ENCODE data around the gene TRAPPC1.

Gene TRAPPC1

GRCh38 chr17:7929158-7930023 is 2.4 kb downstream of the TRAPPC1 start, which contains the start of gene KCNAB3:
TSS of gene KCNAB3 (minus strand) at chr17:7929856. CDS start at chr17:7929435, 421 bp downstream.
- ATAC-seq (replicated peaks) (peak; percentile 21), DNase-seq (peak; percentile 19 to 57 (median 51))
- Mint-ChIP-seq H3K36me3 (ENCODE audit: insufficient read depth) (peaks cover 7% of the 10 kb centered on the region), H3K4me1 (ENCODE audit: low read depth in 2 of 2) (peaks cover 39% of the 10 kb centered on the region in 2 donors), H3K9me3 (no peaks in the 10 kb centered on the region), H3K27me3 (no peaks in the 10 kb centered on the region), H3K27ac (peak within 1 kb of the TSS; percentile 15 to 49), H3K4me3 (peak within 1 kb of the TSS; percentile 87 to 88)

GRCh38 chr17:7927596-7927995 is 4.2 kb downstream of the TRAPPC1 start:
- Mint-ChIP-seq H3K36me3 (ENCODE audit: insufficient read depth) (peaks cover 5% of the 10 kb centered on the region), H3K27me3 (no peaks in the 10 kb centered on the region), H3K27ac (peak overlapping the region; percentile 8 to 15), H3K9me3 (no peaks in the 10 kb centered on the region), H3K4me1 (ENCODE audit: low read depth in 2 of 2) (peaks cover 30 to 32% of the 10 kb centered on the region in 2 donors), H3K4me3 (no peak overlapping the region)
- no peak for ATAC-seq (replicated peaks)
- DNase-seq = no peak

DNA sequence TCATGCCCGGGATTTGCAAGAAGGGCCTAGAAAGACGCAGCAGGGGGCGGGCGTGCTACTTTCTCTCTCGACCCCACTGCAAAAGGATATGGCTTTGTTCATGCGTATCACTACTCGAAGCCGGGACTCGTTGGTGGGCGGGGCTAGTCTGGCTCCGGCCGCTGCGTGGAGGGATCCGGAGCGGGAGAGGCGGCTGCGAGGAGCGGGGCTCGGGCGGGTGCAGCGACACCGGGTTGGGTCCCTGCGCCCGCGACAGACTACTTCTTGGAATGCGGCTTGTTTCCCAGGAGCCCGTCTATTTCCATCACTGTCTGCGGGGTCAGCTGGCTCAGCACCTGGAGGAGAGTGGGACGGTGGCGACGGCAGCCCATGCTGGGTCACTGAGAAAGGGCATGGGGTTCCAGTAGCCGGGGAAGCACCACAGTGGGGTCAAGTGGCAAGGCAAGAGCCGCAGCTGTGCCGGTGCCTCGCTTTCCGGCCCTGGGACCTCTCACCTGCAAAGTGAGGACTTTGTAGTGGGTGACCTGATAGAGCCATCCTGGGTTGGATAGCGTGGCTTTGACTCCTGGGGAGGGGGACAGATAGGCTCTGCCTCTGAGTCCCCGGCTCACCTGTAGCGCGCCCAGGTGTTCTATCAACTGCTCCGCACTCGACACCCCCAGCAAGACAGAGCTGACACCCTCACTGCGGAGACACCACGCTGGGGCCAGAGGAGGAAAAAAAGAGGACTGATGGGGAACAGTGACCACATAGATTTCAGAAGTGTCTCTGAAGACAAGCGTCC is 8.7 kb downstream of the TRAPPC1 start:
- peak; percentile 98 for ATAC-seq (replicated peaks)
- Mint-ChIP-seq H3K4me1 (ENCODE audit: low read depth in 2 of 2) (peaks cover 11% of the 10 kb centered on the region in 2 donors), H3K4me3 (peak overlapping the region; percentile 82 to 85), H3K36me3 (ENCODE audit: insufficient read depth) (no peaks in the 10 kb centered on the region), H3K9me3 (no peaks in the 10 kb centered on the region), H3K27me3 (no peaks in the 10 kb centered on the region), H3K27ac (peak overlapping the region; percentile 87 to 89)
- DNase-seq = peak; percentile 72 to 76 (median 72)

DNA sequence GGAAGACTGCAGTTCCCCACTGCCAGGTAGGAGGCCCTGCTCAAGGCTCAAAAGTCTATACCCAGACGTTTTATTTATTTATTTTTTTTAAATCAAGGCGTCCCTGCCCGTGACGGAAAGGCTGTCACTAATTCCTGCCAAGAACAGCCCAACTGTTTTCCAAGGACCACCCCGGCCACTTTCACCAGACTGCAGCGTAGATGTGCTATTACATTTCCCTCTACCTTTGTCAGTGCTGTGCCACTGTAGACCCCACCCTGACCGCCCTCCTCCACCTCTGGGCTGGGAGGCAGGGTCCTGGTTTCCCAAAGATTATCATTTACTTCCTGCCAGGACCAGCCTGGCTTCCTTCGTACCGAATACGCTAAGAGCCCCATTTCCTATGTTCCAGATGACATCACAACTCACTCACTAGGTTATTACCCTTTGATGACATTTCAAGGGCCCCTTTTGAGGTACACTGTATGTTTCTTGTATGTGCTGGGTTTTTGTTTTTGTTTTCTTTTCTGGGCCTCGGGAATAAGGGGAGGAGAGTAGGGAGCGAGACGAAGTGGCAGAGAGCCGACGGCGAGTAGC is 9.4 kb downstream of the TRAPPC1 start:
- no peaks in the 10 kb centered on the region for H3K36me3 Mint-ChIP-seq (ENCODE audit: insufficient read depth)

DNA sequence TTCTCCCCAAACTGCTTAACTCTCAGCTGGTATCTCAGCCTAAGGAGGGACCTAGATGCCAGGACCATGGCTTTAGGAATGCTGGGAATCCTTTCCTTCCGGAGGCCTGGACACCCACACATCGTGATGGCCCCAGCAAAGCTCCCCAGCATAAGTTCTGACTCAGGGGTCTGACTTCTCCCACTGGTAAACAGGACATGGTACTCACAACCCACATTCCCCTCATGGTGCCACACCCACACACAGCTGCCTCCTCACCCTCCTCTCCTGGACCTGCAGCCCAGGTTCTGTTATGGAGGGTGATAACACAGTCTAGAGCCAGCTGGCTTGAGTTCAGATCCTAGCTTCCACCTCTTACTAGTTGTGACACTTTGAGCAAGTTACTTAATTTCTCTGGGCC is 14.9 kb downstream of the TRAPPC1 start:
- DNase-seq = no peak
- H3K4me3 Mint-ChIP-seq = peak overlapping the region; percentile 86 to 88
- no peaks in the 10 kb centered on the region for H3K27me3 Mint-ChIP-seq
- peaks cover 18 to 20% of the 10 kb centered on the region in 2 donors for H3K4me1 Mint-ChIP-seq (ENCODE audit: low read depth in 2 of 2)
- H3K27ac Mint-ChIP-seq = peak overlapping the region; percentile 80 to 89
- no peak for ATAC-seq (replicated peaks)
- peaks cover 4% of the 10 kb centered on the region for H3K36me3 Mint-ChIP-seq (ENCODE audit: insufficient read depth)
- no peaks in the 10 kb centered on the region for H3K9me3 Mint-ChIP-seq

More for the DNA sequence above, 9.4 kb downstream of the TRAPPC1 start:
- peak overlapping the region; percentile 87 to 89 for H3K27ac Mint-ChIP-seq
- H3K4me1 Mint-ChIP-seq (ENCODE audit: low read depth in 2 of 2) = peaks cover 8 to 11% of the 10 kb centered on the region in 2 donors
- H3K27me3 Mint-ChIP-seq = no peaks in the 10 kb centered on the region
- DNase-seq (no peak), ATAC-seq (replicated peaks) (peak; percentile 46)
- no peaks in the 10 kb centered on the region for H3K9me3 Mint-ChIP-seq
- peak overlapping the region; percentile 82 to 85 for H3K4me3 Mint-ChIP-seq

DNA sequence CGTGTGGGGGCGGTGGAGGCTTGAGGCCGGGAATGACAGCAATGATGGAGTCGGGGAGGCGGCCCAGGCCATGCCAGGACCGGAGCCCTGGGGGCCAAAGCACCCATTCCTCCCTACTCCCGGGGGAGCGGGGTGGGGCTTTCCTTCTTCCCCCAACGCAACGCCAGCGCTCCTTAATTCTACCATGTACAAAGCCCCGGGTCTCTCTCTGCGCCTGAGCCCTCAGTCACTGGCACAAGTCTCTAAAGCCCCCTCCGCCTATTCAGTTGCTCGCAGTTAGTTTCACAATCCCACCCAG is 15.4 kb downstream of the TRAPPC1 start:
- no peak for DNase-seq
- H3K9me3 Mint-ChIP-seq = no peaks in the 10 kb centered on the region
- peak overlapping the region; percentile 86 to 88 for H3K4me3 Mint-ChIP-seq
- H3K27me3 Mint-ChIP-seq = no peaks in the 10 kb centered on the region
- H3K36me3 Mint-ChIP-seq (ENCODE audit: insufficient read depth) = peaks cover 4% of the 10 kb centered on the region
- peak overlapping the region; percentile 80 to 89 for H3K27ac Mint-ChIP-seq
- no peak for ATAC-seq (replicated peaks)
- H3K4me1 Mint-ChIP-seq (ENCODE audit: low read depth in 2 of 2) = peaks cover 18 to 20% of the 10 kb centered on the region in 2 donors

DNA sequence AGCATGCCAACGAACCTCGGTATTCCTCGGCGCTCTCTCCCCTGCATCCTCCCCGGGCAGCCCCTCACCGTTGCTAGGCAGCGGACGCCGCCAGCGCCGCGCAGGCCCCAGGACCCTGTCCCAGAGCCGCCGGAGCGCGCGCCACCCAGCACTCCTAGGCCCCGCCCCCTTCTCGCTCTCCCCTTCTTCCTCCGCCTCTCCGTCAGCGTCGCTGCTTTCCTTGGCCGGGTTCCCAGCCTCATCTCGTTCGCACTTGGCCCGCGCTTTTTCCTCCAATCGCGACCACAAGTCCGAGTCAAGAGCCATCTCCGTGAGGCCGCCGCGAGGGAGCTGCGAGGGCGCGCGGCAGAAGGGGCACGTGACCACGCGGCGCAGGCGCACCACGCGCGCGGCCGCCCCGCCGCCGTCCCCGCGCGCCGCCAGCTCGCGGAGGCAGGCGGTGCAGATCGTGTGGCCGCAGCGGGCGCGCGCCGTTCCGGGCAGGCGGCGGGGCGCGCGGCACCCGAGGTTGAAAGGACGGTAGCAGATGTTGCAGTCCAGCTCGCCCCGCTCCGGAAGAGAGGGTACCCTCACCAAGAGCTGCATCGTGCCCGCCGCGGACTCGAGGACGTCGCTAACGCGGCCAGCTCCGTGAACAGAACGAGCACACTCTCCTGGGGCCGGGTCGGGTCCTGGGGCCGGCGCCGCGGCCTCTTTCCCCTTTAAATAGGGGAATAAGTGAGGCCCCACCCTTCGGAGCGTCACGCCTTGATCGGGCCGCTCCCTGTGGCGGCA is 15.9 kb downstream of the TRAPPC1 start, which contains the start of gene RNF227:
Gene RNF227, minus strand, starts transcription at position 679 of the 774 bp plus-strand sequence. Its CDS starts 94 bp downstream, at position 585.
- Mint-ChIP-seq H3K27me3 (no peaks in the 10 kb centered on the region), H3K4me1 (ENCODE audit: low read depth in 2 of 2) (peaks cover 18 to 20% of the 10 kb centered on the region in 2 donors), H3K36me3 (ENCODE audit: insufficient read depth) (peaks cover 8% of the 10 kb centered on the region), H3K27ac (peak within 1 kb of the TSS; percentile 80 to 89), H3K4me3 (peak within 1 kb of the TSS; percentile 86 to 88), H3K9me3 (no peaks in the 10 kb centered on the region)
- DNase-seq = peak; percentile 77 to 78 (median 78)
- ATAC-seq (replicated peaks) = peak; percentile 79

DNA sequence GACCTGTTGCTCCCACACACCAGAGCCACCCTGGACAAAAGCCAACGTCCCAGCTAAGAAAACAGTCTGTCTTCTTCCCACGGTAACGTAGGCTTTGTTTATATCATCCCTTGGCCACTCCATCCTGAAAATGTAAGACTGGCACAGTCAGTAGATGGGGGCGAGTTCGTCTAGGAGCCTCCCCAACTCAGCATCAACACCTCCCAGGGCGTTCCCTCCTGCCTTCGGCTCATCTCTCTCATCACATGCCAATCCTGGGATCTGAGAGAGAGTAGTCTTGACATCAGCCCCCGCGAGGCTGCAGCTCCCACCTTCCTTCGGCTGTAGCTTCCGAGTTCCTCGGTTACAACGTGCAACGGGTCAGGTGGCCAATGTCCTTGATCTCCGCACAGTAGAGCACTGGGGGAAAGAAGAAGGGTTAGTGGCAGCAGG is 16.6 kb downstream of the TRAPPC1 start:
- H3K27me3 Mint-ChIP-seq = no peaks in the 10 kb centered on the region
- no peaks in the 10 kb centered on the region for H3K9me3 Mint-ChIP-seq
- DNase-seq = no peak
- peak overlapping the region; percentile 86 to 88 for H3K4me3 Mint-ChIP-seq
- ATAC-seq (replicated peaks) = peak; percentile 40
- H3K27ac Mint-ChIP-seq = peak overlapping the region; percentile 31 to 89
- peaks cover 18 to 20% of the 10 kb centered on the region in 2 donors for H3K4me1 Mint-ChIP-seq (ENCODE audit: low read depth in 2 of 2)
- peaks cover 13% of the 10 kb centered on the region for H3K36me3 Mint-ChIP-seq (ENCODE audit: insufficient read depth)

DNA sequence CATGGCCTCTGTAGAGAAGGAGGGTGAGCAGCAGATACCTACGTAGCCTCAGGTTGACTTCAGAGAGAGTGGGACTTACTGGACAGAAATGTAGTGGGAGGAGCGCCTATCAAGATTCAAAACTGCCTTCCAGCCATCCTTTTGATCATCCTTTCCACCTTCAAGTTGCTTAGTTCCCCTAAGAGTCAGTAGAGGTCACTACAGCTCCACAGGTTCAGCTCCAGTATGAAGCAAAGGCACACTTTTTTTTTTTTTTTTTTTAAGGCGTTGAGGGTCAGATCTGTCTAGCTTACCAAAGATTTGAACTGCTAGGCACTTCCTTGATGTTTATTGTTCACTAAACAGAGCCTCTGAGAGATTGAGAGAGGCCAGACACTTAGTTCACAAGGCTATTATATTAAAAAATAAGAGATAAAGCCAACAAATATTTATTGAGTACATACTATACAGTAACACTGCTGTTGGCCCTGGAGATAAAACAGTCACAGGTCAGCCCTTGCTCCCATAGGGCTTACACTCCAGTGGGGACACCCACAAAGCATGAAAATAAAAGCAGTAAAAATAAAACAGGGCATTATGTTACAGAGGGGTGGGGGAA is 18.7 kb downstream of the TRAPPC1 start:
- Mint-ChIP-seq H3K27ac (peak overlapping the region; percentile 44), H3K27me3 (no peaks in the 10 kb centered on the region), H3K4me3 (no peak overlapping the region), H3K9me3 (no peaks in the 10 kb centered on the region), H3K4me1 (ENCODE audit: low read depth in 2 of 2) (peaks cover 18 to 20% of the 10 kb centered on the region in 2 donors), H3K36me3 (ENCODE audit: insufficient read depth) (peaks cover 22% of the 10 kb centered on the region)
- DNase-seq (peak; percentile 44 to 47 (median 45)), ATAC-seq (replicated peaks) (peak; percentile 27)

DNA sequence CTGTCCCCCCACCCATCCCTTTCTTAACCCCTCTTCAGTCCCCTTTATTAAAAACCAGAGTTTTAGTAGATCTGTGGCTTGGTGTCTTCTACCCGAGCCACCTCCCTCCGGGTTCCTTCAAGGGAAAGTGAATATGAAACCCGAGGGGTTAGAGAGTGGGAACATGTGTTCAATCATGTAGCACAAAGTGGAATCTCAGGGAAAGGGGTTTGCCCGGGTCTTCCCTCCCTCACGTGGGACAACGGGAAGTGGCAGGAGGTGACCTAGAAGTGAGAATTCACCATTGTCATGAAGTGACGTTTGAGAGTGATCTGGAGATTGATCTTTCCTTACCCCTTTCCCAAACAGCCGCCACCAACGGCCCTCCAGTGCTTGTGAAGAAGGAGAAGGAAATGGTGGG is 20.6 kb downstream of the TRAPPC1 start:
- Mint-ChIP-seq H3K4me3 (no peak overlapping the region), H3K27me3 (no peaks in the 10 kb centered on the region), H3K36me3 (ENCODE audit: insufficient read depth) (peaks cover 31% of the 10 kb centered on the region), H3K9me3 (no peaks in the 10 kb centered on the region), H3K27ac (no peak overlapping the region), H3K4me1 (ENCODE audit: low read depth in 2 of 2) (peaks cover 11 to 13% of the 10 kb centered on the region in 2 donors)
- DNase-seq (no peak), ATAC-seq (replicated peaks) (no peak)

GRCh38 chr17:7910711-7911110 is 21.0 kb downstream of the TRAPPC1 start:
- H3K9me3 Mint-ChIP-seq = no peaks in the 10 kb centered on the region
- H3K4me3 Mint-ChIP-seq = no peak overlapping the region
- no peaks in the 10 kb centered on the region for H3K27me3 Mint-ChIP-seq
- H3K36me3 Mint-ChIP-seq (ENCODE audit: insufficient read depth) = peaks cover 35% of the 10 kb centered on the region
- H3K4me1 Mint-ChIP-seq (ENCODE audit: low read depth in 2 of 2) = peaks cover 11 to 13% of the 10 kb centered on the region in 2 donors
- ATAC-seq (replicated peaks) (no peak), DNase-seq (no peak)
- peak overlapping the region in 1 of 2 donors; percentile 83 for H3K27ac Mint-ChIP-seq

GRCh38 chr17:7910281-7910680 is 21.5 kb downstream of the TRAPPC1 start:
- H3K27me3 Mint-ChIP-seq = no peaks in the 10 kb centered on the region
- ATAC-seq (replicated peaks) (no peak), DNase-seq (no peak)
- H3K4me1 Mint-ChIP-seq (ENCODE audit: low read depth in 2 of 2) = peaks cover 7 to 10% of the 10 kb centered on the region in 2 donors
- H3K27ac Mint-ChIP-seq = peak overlapping the region in 1 of 2 donors; percentile 83
- peaks cover 39% of the 10 kb centered on the region for H3K36me3 Mint-ChIP-seq (ENCODE audit: insufficient read depth)
- H3K4me3 Mint-ChIP-seq = no peak overlapping the region
- H3K9me3 Mint-ChIP-seq = no peaks in the 10 kb centered on the region
